ENCODE data around the gene RASA3. TPM values are rescaled to one million over a fixed set of nuclear protein-coding genes. Genes with fewer than 3 reads are reported as not detected.
"Not testable (repeated sequence)": the region's sequence is repeated elsewhere in the genome, so short reads cannot be mapped to it uniquely, and the experiment has no call there.

RASA3 gene
- total RNA-seq, 1 donor from 2014 or later = 11.7 TPM

DNA sequence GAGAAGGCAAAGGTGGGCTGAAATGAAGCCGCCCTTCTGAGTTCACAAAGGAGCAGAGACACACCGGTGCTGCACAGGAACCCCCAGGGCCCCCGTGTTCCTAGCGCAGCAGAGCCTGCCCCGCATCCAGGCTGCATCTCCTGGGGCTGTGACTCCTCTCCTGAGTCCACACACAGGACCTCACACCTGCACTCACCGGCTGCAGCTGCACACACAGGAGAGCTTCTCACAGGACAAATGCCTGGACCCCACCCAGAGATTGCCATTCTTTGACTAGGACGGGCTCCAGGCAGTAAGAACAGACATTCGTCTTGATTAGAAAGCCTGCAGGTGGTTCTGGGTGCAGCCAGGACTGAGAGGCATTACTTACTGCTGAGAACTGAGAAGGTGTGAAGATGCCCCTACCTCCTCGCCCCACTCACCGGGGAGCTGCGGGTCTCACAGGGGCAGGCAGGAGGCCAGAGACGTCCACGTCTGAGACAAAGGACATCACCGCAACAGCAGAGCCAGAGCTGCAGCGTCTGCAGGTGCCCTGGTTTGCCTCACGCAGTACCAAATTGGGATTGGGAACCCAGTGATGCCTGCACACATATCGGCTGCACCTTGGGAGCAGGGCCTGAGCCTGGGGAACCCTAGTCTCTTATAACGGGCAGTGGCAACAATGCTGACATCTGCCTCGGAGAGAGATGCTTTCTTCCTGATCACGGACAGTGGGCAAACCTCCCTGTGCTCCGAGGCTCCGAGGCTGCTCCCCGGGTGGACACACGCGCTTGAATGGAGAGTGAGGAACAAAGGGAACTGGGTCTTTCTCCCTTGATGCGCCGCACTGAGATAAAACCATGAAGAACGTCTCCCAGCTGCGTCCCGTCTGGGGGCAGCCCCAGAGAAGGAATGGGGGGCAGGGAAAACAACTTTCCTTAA lies 50.4 kb downstream of the RASA3 start:
- DNase-seq (ENCODE audit: low spot score) = no peak

DNA sequence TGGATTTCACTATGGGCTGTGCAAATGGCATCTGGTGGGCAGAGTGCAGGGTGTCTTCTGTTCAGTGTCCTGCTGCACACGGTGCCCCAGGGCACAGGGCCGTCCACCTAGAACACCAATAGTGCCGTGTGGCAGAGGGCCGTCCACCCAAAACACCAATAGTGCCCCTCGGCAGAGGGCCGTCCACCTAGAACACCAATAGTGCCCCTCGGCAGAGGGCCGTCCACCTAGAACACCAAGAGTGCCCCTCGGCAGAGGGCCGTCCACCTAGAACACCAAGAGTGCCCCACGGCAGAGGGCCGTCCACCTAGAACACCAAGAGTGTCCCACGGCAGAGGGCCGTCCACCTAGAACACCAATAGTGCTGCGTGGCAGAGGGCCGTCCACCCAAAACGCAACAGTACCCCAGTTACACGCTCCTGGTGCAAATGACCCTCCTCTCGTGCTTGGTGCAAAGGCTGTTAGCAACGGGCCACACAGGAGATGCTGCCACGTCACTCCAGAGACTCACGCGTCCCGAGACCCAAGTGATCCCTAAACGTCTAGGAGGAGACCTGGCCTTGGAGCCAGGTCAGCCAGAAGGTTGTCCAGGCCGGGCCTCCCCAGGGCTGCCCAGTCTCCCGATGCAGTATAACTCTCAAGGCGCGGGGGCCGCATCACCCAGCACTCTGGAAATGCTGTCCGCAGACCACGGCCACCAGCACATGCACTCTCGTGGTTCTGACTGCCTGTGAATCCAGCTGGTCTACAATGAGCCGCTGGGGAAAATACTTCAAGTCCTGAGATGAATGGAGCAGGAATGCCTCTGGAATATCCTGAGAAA lies 51.5 kb downstream of the RASA3 start:
- DNase-seq (ENCODE audit: low spot score) = no peak

DNA sequence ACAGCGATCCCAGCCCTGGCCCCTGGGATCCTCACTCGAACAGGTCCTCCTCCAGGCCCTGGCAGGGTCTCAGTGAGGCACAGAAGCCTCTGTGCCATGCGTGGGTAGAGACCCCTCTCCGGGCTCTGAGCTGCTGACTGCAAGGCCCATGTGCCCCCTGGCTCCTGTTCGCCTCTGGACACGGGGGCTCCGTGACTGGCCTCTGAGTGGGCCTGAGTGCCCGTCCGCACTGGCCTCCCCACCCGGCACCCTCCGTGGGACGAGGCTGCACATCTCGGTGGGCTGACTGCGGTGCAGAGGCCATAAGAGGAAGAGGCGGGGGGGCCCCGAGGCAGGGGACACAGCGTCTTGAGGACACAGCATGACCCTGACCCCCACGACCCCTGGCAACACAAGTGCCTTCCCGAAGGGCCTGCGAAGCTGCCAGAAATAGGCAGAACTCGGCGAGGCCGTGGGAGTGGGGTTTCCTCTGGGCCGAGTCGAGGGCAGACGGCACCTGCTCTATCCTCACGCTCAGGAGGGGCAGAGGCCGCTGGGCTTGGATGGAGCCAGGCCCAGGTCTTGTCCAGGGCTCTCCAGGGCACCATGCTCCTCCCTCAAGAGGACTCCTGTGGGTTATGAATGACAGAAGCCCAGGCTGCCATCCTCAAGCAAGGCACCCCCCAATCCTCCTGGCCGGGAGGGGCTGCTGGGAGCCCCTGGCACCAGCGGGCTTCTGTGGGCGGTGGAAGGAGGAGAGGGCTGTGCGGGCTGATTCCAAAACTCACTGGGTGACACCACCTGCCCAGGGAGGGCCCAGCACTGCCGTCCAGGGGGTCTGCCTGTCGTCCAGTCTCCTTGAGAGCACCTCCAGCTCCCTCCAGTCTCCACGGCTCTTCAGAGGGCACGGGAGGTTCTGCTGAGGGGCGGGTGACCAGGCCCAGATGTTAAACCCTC lies 52.6 kb downstream of the RASA3 start:
- DNase-seq (ENCODE audit: low spot score) = no peak

DNA sequence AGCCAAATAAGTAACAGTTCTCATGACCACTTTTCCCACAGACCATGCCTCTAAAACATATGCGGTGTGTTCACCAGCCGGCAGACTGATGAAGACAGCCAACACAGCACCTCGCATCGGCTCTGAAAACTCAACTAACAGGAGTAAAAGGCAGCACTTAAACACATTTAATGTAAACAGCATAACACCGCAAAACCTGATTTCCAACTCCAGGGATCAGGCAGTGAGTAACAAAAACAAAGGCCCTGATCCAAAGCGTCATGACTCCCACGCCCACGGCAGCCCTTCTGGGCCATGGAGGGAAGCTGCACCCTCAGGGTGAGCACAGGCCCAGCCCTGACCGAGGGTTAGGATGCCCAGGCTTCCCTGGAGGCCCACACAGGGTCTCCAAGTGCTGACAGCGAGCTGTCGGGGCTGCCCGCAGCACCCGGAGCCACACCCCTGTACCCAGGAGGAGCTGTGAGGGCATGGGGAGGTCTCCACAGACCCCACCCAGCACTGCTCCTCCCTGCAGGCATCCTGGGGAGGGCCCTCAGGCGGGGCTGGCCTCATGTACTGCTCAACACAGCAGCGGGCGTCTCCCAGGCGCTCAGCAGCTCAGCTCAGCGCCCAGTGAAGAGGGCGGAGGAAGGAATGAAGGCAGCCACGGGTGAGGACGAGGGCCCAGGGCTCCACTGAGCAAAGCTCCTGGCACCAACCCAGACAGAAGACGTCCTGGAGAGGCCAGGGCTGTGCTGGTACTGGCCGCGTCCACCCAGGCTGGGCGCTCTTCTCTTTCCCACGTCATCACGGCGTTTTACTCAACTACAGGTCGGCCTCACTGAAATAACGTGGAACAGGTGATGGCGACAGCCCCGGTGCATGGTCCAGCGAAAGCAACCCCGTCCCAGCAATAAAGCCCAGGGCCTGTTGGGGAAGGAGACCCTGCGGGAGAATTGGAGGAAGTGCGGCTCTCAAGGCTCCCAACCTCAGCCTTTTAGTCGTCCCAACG lies 53.7 kb downstream of the RASA3 start:
- DNase-seq (ENCODE audit: low spot score) = no peak

DNA sequence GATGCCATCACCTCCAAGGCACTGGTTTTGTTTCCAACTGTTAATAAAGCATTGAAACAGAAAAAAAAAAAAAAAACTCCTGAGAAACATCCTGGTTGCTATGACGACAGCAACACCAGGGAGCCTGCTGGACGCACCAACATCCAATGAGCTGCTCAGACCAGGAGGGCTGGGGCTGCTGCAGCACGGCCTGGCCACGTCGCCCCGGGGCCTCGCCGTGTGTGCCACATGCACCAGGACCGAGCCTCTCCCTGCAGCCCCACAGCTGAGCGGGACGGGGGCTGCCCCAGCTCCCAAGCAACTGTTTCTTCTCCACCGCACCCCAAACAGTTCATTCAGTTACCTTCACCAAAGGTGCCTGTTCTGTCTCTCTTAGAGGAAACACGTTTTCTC lies 54.5 kb downstream of the RASA3 start:
- DNase-seq (ENCODE audit: low spot score) = no peak

DNA sequence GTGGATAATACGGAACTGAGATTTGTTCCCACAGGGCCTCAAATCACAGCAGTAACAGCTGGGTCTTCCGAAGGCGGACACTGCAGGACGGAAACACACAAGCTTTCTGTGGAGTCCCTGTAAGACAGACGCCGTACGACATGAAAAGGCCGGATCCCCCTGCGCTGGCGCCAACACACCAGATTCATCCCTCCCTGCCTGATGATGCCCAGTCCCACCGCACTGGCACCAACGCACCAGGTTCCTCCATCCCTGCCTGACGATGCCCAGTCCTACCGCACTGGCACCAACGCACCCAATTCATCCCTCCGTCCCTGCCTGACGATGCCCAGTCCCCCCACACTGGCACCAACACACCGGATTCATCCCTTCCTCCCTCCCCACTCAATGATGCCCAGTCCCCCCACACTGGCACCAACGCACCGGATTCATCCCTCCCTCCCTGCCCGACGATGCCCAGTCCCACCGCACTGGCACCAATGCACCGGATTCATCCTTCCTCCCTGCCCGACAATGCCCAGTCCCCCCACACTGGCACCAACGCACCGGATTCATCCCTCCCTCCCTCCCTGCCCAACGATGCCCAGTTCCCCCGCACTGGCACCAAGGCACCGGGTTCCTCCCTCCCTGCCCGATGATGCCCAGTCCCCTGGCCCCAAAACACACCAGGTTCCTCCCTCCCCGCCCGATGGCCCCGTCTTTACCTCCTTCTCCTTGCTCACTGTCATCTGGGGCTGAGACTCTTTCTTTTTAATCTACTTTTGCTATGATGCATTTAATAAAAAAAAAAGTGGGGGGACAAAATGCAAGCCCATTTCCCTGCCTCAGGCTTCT lies 55.1 kb downstream of the RASA3 start:
- no peak for DNase-seq (ENCODE audit: low spot score)

DNA sequence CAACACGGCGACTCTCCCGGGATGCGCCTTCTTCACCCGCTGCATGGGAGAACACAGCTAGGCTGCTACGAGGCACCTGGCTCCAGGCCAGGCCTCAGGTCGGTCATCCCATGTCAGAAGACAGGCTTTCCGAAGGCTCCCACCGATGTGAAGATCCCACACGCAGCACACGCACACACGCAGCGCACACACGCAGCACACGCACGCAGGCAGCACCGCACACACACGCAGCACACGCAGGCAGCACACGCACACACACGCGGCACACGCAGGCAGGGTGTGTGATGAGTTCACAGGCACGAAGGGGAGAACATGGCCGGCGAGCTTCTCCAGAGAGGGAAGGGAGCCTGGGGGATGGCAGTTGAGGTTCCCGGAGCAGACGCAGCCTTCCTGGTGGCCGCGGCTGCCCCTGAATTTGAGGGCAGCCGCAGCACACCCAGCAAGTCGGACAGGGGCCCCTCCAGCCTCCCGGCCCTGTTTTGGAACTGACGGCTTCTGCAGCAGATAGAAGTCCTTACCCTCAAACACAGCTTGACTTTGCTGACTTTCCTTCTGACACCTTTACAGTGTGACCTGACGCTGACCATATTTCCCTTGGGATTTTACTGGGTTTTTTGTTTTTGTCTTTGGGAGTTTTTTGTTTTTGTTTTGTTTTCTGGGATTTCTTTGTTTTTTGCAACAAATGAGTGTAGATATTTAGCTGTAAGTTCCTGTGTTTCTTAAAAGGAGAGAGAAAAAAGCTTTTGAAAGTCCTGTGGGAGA lies 55.9 kb downstream of the RASA3 start:
- DNase-seq (ENCODE audit: low spot score) = no peak

DNA sequence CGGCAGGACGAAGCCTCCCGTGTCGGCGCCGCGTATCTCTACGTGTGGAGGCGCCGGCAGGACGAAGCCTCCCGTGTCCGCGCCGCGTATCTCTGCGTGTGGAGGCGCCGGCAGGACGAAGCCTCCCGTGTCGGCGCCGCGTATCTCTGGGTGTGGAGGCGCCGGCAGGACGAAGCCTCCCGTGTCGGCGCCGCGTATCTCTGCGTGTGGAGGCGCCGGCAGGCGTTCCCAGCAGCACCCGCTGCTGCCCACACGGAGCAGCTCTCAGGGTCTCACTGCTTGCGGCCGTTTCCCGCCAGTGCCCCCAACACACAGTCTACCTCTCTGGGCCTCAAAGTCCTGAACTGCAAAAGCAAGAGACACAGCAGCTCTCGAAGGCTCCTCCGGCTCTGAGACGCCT lies 56.6 kb downstream of the RASA3 start:
- DNase-seq (ENCODE audit: low spot score) = not testable (repeated sequence)

DNA sequence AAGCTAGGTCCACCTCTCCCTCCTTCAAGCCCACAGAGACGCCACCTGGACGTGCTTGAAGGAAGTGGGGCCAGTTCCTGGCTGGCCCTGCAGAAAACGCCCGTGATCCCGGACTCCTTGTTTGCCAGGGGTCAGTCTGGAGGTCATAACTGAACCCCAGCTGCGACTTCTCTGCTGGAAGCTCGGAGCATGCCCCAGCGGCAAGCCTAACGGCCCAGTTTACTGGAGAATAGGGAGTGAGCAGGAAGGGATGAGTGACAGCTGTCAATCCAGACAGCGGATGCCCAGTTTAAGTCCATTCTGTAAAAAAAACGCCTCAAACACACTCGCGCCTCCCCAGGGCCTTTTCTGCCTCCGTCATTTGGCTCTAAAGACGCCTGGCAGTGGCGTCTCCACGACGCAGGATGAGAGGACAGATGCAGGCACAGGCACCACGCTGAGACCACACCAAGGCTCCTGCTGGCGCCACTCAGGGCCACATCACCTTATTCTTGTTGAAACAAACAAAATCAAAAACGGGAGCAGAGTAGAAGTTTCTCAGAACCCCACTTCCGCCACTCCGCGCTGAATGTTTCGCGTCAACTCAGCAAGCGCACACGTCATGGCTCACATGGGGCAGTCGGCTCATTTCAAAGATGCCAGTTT lies 57.6 kb downstream of the RASA3 start:
- no peak for DNase-seq (ENCODE audit: low spot score)

DNA sequence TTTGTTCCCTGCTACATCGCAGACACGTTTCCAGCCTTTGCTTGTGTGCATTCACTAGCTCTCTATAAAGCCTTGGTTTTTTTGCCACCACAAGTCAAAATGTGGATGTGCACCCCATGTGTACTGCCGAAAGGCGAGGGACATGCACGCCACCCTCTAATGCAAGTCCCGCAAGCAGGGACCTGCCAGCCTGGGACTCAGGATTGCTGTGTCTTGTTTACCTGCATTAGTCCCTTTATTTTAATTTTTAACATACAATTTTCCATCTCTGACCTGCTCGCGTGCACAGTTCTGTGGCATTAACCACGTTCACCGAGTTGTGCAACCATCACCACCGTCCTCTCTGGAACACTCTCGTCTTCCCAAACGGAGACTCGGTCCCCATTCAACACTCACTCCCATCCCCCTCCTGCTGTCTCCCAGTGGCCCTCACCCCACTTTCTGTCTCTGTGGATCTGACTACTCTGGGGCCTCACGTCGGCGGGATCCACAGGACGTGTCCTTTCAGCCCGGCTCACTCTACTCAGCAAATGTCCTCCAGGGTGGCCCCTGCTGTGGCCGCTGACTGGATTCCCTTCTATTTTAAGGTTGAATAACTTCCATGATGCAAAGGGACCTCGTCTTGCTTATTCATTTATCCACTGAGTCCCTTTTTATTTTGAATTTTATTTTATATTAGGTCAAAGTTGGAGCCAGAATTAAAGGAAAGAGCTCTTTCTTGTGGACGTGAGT lies 58.4 kb downstream of the RASA3 start:
- no peak for DNase-seq (ENCODE audit: low spot score)

DNA sequence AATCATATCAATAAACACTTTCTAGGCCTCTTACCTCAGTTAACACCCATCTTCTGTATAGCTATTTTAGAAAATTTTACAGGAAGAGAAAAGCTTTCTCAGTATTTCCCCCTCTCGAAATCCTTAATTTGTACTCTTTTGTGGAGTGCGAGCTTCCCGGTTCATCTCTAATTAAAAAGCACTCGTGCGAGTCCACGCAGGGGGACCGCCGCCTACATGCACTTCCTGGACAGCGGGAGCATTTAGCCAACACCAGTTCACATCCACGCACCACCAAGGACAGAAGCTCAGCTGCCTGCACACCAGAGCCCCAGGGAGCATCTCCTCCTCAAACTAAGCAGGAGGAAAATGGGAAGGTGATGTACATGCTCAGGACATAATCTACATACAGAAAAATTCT lies 60.0 kb downstream of the RASA3 start:
- DNase-seq (ENCODE audit: low spot score) = no peak

DNA sequence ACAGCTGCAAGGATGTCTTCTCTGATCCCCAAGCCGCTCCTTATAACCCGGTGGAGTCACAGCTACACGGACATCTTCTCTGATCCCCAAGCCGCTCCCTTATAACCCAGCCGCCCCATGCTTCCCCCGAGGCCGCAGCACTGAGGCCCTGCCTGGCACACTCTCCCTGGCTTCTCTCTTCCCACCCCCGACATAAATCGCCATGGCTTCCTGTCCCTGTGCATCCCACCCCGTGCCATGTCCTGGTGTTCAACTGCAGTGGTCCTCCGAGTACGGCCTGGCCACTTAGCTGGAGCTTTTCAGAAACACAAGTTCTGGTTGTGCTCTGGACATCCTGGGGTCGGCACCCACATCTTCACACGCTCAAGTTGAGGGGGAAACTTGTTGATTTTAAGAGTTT lies 60.4 kb downstream of the RASA3 start:
- DNase-seq (ENCODE audit: low spot score) = no peak

DNA sequence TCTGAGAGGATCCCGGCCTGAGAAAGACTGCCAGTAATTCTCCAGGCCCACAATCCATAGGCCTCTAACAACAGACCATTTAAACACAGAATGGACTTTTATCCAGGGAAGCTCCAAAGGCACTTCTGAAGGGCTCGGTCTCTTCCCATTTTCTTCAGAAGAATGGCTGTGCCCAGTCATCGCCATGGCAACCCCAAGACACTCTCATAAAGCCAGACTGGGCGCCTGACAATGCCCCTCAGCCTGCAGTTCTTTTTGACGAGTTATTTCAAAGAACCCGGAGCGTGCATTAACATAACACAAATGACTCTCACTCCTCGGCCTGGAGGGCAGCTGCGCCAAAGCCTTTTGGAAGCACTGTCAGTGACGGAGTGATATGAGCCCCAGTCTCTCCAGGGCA lies 61.0 kb downstream of the RASA3 start:
- no peak for DNase-seq (ENCODE audit: low spot score)

DNA sequence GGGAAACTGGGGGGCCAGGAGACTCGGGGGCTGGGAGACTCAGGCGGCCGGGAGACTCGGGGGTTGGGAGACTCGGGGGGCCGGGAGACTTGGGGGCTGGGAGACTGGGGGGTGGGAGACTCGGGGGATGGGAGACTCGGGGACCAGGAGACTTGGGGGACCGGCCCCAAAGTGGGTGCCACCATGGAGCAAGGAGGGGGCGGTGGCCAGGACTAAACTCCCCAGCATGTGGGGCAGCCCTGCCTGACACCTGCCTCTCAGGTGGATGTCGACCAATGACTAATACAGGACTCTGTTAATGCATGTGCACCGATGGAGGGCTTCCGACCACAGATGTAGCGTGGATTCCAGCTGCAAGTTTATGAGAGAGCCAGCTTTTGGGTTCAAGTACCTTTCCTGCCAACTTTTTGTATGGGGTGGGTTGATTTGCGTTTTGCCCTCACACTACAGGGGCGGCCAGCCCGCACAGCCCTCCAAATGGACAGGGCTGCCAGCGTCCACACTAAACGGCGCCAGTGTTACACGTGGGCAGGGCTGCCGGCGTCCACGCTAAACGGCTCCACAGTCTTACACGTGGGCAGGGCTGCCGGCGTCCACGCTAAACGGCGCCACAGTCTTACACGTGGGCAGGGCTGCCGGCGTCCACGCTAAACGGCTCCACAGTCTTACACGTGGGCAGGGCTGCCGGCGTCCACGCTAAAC lies 62.2 kb downstream of the RASA3 start:
- no peak for DNase-seq (ENCODE audit: low spot score)

DNA sequence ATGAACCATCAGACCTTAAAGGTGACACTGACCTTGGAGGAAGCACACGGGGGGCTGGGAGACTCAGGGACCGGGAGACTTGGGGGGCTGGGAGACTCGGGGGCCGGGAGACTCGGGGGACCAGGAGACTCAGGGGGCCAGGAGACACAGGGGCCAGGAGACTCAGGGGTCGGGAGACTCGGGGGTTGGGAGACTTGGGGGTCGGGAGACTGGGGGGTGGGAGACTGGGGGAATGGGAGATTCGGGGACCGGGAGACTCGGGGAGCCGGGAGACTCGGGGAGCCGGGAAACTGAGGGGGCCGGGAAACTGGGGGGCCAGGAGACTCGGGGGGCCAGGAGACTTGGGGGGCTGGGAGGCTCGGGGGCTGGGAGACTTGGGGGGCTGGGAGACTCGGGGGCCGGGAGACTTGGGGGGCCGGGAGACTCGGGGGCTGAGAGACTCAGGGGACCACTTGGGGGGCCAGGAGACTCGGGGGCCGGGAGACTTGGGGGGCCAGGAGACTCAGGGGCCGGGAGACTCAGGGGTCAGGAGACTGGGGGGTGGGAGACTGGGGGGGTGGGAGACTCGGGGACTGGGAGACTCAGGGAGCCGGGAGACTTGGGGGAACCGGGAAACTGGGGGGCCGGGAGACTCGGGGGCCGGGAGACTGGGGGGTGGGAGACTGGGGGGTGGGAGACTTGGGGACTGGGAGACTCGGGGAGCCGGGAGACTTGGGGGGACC lies 62.9 kb downstream of the RASA3 start:
- DNase-seq (ENCODE audit: low spot score) = no peak

DNA sequence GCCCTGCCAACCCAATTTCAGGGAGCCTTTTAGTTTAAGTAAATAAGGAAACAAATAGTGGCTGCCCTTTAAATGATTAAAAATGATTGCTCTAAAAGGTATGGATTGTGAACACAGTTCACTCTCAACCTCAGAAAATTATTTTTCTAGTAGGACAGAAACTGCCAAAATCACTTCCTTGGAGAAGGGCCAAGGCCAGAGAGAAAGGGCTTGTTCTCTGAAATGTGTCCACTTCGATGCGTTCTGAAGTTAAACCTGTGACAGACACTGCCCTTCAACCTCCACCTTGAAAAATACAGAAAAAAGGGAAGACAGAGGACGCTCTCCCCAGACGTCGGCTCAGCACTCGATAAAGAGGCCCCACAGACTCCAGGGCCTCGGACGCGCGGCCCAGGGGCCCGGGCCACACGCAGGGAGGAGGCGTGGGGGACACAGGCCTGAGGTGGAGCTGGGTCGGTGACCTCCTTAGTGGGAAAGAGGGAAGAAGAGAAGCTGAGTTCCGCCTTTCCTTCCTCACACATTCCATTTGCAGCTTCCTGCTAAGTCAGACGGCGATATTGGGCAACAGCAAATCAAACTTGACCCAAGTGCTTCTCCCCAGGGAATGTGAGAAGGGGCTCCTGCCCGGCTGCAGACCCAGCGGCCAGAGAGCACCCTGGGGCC lies 63.6 kb downstream of the RASA3 start:
- no peak for DNase-seq (ENCODE audit: low spot score)

All from mucosa of gallbladder (tissue), 1 donor.